Measurements from ENCODE around the gene PPM1L.

Gene PPM1L

GRCh38 chr3:160780245-160780644 lies 24.2 kb downstream of the PPM1L start:
- H3K36me3 Mint-ChIP-seq (ENCODE audit: low read depth), result no peaks in the 10 kb centered on the region
- H3K4me1 Mint-ChIP-seq (ENCODE audit: low read depth), result no peaks in the 10 kb centered on the region
- no peak overlapping the region for H3K27ac Mint-ChIP-seq
- no peak overlapping the region for H3K4me3 Mint-ChIP-seq
- no peaks in the 10 kb centered on the region for H3K9me3 Mint-ChIP-seq
- no peaks in the 10 kb centered on the region for H3K27me3 Mint-ChIP-seq

- no peak overlapping the region for H3K4me3 Mint-ChIP-seq
- H3K9me3 Mint-ChIP-seq, result no peaks in the 10 kb centered on the region
- no peaks in the 10 kb centered on the region for H3K36me3 Mint-ChIP-seq (ENCODE audit: low read depth)
- no peaks in the 10 kb centered on the region for H3K27me3 Mint-ChIP-seq
- H3K4me1 Mint-ChIP-seq (ENCODE audit: low read depth), result no peaks in the 10 kb centered on the region
- no peak overlapping the region for H3K27ac Mint-ChIP-seq
Observed at GRCh38 chr3:160781402-160781801, 25.4 kb downstream of the PPM1L start.

GRCh38 chr3:160781863-160782262 lies 25.8 kb downstream of the PPM1L start:
- Mint-ChIP-seq H3K4me1 (ENCODE audit: low read depth) (no peaks in the 10 kb centered on the region), H3K4me3 (no peak overlapping the region), H3K27me3 (no peaks in the 10 kb centered on the region), H3K27ac (no peak overlapping the region), H3K9me3 (peaks cover 3% of the 10 kb centered on the region), H3K36me3 (ENCODE audit: low read depth) (no peaks in the 10 kb centered on the region)

GRCh38 chr3:160784853-160785252 lies 28.8 kb downstream of the PPM1L start:
- Mint-ChIP-seq H3K9me3 (peaks cover 4% of the 10 kb centered on the region), H3K36me3 (ENCODE audit: low read depth) (peaks cover 4% of the 10 kb centered on the region), H3K4me1 (ENCODE audit: low read depth) (no peaks in the 10 kb centered on the region), H3K4me3 (no peak overlapping the region), H3K27me3 (no peaks in the 10 kb centered on the region), H3K27ac (no peak overlapping the region)

- no peaks in the 10 kb centered on the region for H3K27me3 Mint-ChIP-seq
- H3K4me3 Mint-ChIP-seq, result no peak overlapping the region
- no peak overlapping the region for H3K27ac Mint-ChIP-seq
Observed at GRCh38 chr3:160790726-160791125, 34.7 kb downstream of the PPM1L start.

GRCh38 chr3:160792540-160792939 lies 36.5 kb downstream of the PPM1L start:
- Mint-ChIP-seq H3K27ac (no peak overlapping the region), H3K4me3 (no peak overlapping the region), H3K4me1 (ENCODE audit: low read depth) (no peaks in the 10 kb centered on the region), H3K36me3 (ENCODE audit: low read depth) (peaks cover 4% of the 10 kb centered on the region), H3K9me3 (no peaks in the 10 kb centered on the region), H3K27me3 (no peaks in the 10 kb centered on the region)

More at GRCh38 chr3:160790726-160791125, 34.7 kb downstream of the PPM1L start:
- Mint-ChIP-seq H3K4me1 (ENCODE audit: low read depth) (no peaks in the 10 kb centered on the region), H3K36me3 (ENCODE audit: low read depth) (peaks cover 4% of the 10 kb centered on the region), H3K9me3 (peaks cover 4% of the 10 kb centered on the region)

- no peaks in the 10 kb centered on the region for H3K27me3 Mint-ChIP-seq
- no peaks in the 10 kb centered on the region for H3K9me3 Mint-ChIP-seq
- no peaks in the 10 kb centered on the region for H3K4me1 Mint-ChIP-seq (ENCODE audit: low read depth)
- H3K27ac Mint-ChIP-seq, result no peak overlapping the region
- no peaks in the 10 kb centered on the region for H3K36me3 Mint-ChIP-seq (ENCODE audit: low read depth)
- no peak overlapping the region for H3K4me3 Mint-ChIP-seq
Observed at GRCh38 chr3:160793722-160794252, 37.8 kb downstream of the PPM1L start.

GRCh38 chr3:160796089-160796812 lies 40.2 kb downstream of the PPM1L start:
- H3K4me3 Mint-ChIP-seq, result no peak overlapping the region
- H3K9me3 Mint-ChIP-seq, result no peaks in the 10 kb centered on the region
- H3K36me3 Mint-ChIP-seq (ENCODE audit: low read depth), result no peaks in the 10 kb centered on the region
- H3K4me1 Mint-ChIP-seq (ENCODE audit: low read depth), result no peaks in the 10 kb centered on the region
- H3K27ac Mint-ChIP-seq, result no peak overlapping the region
- no peaks in the 10 kb centered on the region for H3K27me3 Mint-ChIP-seq

GRCh38 chr3:160796813-160797164 lies 40.8 kb downstream of the PPM1L start:
- H3K27ac Mint-ChIP-seq, result no peak overlapping the region

GRCh38 chr3:160797356-160797755 lies 41.3 kb downstream of the PPM1L start:
- no peaks in the 10 kb centered on the region for H3K9me3 Mint-ChIP-seq
- no peak overlapping the region for H3K27ac Mint-ChIP-seq
- H3K36me3 Mint-ChIP-seq (ENCODE audit: low read depth), result no peaks in the 10 kb centered on the region
- peaks cover 7% of the 10 kb centered on the region for H3K27me3 Mint-ChIP-seq
- peaks cover 10% of the 10 kb centered on the region for H3K4me1 Mint-ChIP-seq (ENCODE audit: low read depth)
- H3K4me3 Mint-ChIP-seq, result no peak overlapping the region

More at GRCh38 chr3:160796813-160797164, 40.8 kb downstream of the PPM1L start:
- Mint-ChIP-seq H3K4me1 (ENCODE audit: low read depth) (peaks cover 5% of the 10 kb centered on the region), H3K36me3 (ENCODE audit: low read depth) (no peaks in the 10 kb centered on the region), H3K27me3 (peaks cover 1% of the 10 kb centered on the region), H3K9me3 (no peaks in the 10 kb centered on the region), H3K4me3 (no peak overlapping the region)

GRCh38 chr3:160801386-160802118 lies 45.5 kb downstream of the PPM1L start:
- Mint-ChIP-seq H3K36me3 (ENCODE audit: low read depth) (no peaks in the 10 kb centered on the region), H3K27ac (peak overlapping the region; percentile 37), H3K27me3 (peaks cover 7% of the 10 kb centered on the region)

GRCh38 chr3:160804762-160805161 lies 48.7 kb downstream of the PPM1L start:
- Mint-ChIP-seq H3K27ac (no peak overlapping the region), H3K9me3 (no peaks in the 10 kb centered on the region), H3K27me3 (peaks cover 7% of the 10 kb centered on the region), H3K4me3 (no peak overlapping the region), H3K4me1 (ENCODE audit: low read depth) (peaks cover 11% of the 10 kb centered on the region), H3K36me3 (ENCODE audit: low read depth) (no peaks in the 10 kb centered on the region)

More at GRCh38 chr3:160801386-160802118, 45.5 kb downstream of the PPM1L start:
- Mint-ChIP-seq H3K4me3 (peak overlapping the region; percentile 24), H3K9me3 (no peaks in the 10 kb centered on the region), H3K4me1 (ENCODE audit: low read depth) (peaks cover 11% of the 10 kb centered on the region)

- no peaks in the 10 kb centered on the region for H3K36me3 Mint-ChIP-seq (ENCODE audit: low read depth)
- H3K9me3 Mint-ChIP-seq, result no peaks in the 10 kb centered on the region
- H3K4me1 Mint-ChIP-seq (ENCODE audit: low read depth), result peaks cover 11% of the 10 kb centered on the region
- no peak overlapping the region for H3K27ac Mint-ChIP-seq
- peaks cover 7% of the 10 kb centered on the region for H3K27me3 Mint-ChIP-seq
- H3K4me3 Mint-ChIP-seq, result no peak overlapping the region
Observed at GRCh38 chr3:160806094-160806493, 50.1 kb downstream of the PPM1L start.

- no peaks in the 10 kb centered on the region for H3K9me3 Mint-ChIP-seq
- peak overlapping the region; percentile 47 for H3K27ac Mint-ChIP-seq
- no peaks in the 10 kb centered on the region for H3K36me3 Mint-ChIP-seq (ENCODE audit: low read depth)
- H3K4me1 Mint-ChIP-seq (ENCODE audit: low read depth), result peaks cover 8% of the 10 kb centered on the region
- no peak overlapping the region for H3K4me3 Mint-ChIP-seq
- peaks cover 7% of the 10 kb centered on the region for H3K27me3 Mint-ChIP-seq
Observed at GRCh38 chr3:160806686-160807085, 50.7 kb downstream of the PPM1L start.

- H3K27ac Mint-ChIP-seq, result no peak overlapping the region
- H3K9me3 Mint-ChIP-seq, result no peaks in the 10 kb centered on the region
- H3K27me3 Mint-ChIP-seq, result no peaks in the 10 kb centered on the region
- no peaks in the 10 kb centered on the region for H3K4me1 Mint-ChIP-seq (ENCODE audit: low read depth)
- no peak overlapping the region for H3K4me3 Mint-ChIP-seq
- H3K36me3 Mint-ChIP-seq (ENCODE audit: low read depth), result no peaks in the 10 kb centered on the region
Observed at GRCh38 chr3:160808838-160809237, 52.8 kb downstream of the PPM1L start.

Measured in stimulated activated naive CD8-positive, alpha-beta T cell treated with anti-CD3 and anti-CD28 coated beads, Interleukin-15, Interleukin-2, amounts not matched to agents 100 ng/mL and 50 ng/mL, for 24 hours (primary cell).